ENCODE measurements around the gene PSMC3.

PSMC3 gene

GRCh38 chr11:47443028-47443700, 16.9 kb upstream of the PSMC3 start:
- DNase-seq (ENCODE audit: extremely low read depth in 1 of 2, low read depth in 1 of 2), result no peak

GRCh38 chr11:47442514-47442913, 16.3 kb upstream of the PSMC3 start:
- no peak for DNase-seq (ENCODE audit: extremely low read depth in 1 of 2, low read depth in 1 of 2)

GRCh38 chr11:47441421-47441820, 15.2 kb upstream of the PSMC3 start:
- no peak for DNase-seq (ENCODE audit: extremely low read depth in 1 of 2, low read depth in 1 of 2)

GRCh38 chr11:47440054-47440476, 13.8 kb upstream of the PSMC3 start:
- no peak for DNase-seq (ENCODE audit: extremely low read depth in 1 of 2, low read depth in 1 of 2)

- DNase-seq (ENCODE audit: extremely low read depth in 1 of 2, low read depth in 1 of 2), result no peak
Observed at GRCh38 chr11:47438721-47439120, 12.5 kb upstream of the PSMC3 start.

DNA sequence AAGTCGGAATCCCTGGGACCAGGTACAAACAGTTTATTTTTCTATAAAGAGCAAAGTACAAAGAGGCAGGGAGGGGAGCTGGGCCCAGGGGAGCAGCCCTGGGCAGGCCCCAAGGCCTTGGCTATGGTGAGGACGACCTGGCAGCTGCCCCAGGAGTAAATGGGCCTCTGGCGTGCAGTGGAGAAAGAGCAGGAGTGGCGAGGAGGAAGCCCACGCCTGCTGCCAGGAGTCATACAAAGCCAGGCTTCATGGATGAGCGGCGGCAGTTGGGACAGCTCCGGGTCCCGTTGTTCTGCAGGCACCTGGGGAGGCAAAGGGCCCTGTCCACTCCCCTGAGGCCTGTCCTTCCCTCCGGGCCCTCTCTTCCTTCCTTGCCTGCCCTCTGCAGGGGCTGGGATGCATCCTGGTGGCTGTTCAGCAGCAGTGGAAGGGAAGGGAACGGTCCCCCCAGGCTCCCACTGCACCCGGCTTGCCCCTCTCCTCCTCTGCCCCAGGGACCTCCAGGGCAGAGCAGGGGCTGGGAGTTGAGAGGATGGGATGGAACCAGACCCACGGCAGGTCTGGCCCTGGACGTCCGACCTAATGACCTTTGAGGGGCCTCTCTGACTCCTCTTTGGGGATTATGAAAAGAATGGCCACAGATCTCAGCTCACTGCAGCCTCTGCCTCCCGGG, 11.6 kb upstream of the PSMC3 start:
- no peak for DNase-seq (ENCODE audit: extremely low read depth in 1 of 2, low read depth in 1 of 2)

GRCh38 chr11:47437218-47437745, 11.0 kb upstream of the PSMC3 start:
- DNase-seq (ENCODE audit: extremely low read depth in 1 of 2, low read depth in 1 of 2), result no peak

GRCh38 chr11:47436726-47437125, 10.5 kb upstream of the PSMC3 start:
- DNase-seq (ENCODE audit: extremely low read depth in 1 of 2, low read depth in 1 of 2), result no peak

DNA sequence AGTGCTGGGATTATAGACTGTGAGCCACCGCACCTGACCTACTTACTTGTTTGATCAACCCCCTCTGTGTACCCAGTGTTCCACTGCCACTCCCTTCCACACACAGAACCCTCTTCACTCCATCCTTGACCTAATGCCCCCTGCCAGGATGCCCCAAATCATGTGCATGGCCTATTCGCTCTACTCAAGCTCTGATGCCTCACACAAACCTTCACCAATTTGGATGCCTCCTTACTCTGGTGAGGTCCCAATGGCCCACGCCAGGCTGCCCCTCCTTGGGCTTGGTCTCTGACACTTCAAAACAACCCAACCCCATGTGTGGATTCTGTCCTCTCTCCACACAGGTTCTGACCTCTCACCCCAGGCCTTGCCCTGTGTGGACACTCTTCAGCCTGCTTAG, 9.4 kb upstream of the PSMC3 start:
- DNase-seq (ENCODE audit: extremely low read depth in 1 of 2, low read depth in 1 of 2), result no peak

GRCh38 chr11:47434011-47434786, 8.0 kb upstream of the PSMC3 start:
- no peak for DNase-seq (ENCODE audit: extremely low read depth in 1 of 2, low read depth in 1 of 2)

- DNase-seq (ENCODE audit: extremely low read depth in 1 of 2, low read depth in 1 of 2), result no peak
Observed at GRCh38 chr11:47433157-47433556, 6.9 kb upstream of the PSMC3 start.

GRCh38 chr11:47431356-47432083, 5.3 kb upstream of the PSMC3 start:
- no peak for DNase-seq (ENCODE audit: extremely low read depth in 1 of 2, low read depth in 1 of 2)

- no peak for DNase-seq (ENCODE audit: extremely low read depth in 1 of 2, low read depth in 1 of 2)
Observed at GRCh38 chr11:47430524-47430923, 4.3 kb upstream of the PSMC3 start.

GRCh38 chr11:47425611-47426010, 628 bp downstream of the PSMC3 start:
- no peak for DNase-seq (ENCODE audit: extremely low read depth in 1 of 2, low read depth in 1 of 2)

DNA sequence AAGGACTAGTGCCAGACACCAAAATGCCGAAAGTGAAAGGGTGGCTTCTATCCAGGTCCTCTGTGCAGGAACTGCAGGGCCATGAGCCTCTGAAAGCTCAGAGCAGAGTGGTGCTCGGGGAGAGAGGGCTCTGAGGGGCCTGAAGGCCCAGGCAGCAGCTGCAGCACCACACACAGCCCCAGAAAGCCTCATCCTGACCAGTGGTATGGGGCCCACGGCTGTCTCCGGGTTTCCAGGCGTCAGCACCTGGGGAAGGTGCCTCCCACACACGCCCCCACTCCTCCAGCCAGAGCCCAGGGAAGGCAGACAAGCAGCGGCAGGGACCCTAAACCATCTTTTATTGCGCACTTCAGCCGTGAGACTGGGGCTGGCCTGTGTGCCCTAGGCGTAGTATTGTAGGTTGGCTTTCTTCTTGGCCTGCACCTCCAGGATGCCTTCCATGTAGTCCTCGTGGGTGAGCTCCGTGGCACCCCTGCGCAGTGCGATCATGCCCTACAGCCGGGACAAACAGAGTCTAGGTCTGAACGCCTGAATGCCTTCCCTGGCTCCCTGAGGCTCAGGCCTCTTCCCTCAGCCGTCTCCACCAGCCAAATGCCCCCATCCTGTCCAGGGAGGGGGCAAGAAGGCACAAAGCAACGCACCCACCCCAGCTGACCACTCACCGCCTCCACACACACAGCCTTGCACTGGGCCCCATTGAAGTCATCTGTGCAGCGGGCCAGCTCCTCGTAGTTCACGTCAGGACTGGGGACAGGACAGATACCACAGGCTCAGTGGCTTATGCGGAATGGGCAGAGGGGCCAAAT, 7.6 kb downstream of the PSMC3 start:
- no peak for DNase-seq (ENCODE audit: extremely low read depth in 1 of 2, low read depth in 1 of 2)

- no peak for DNase-seq (ENCODE audit: extremely low read depth in 1 of 2, low read depth in 1 of 2)
Observed at GRCh38 chr11:47417712-47418111, 8.5 kb downstream of the PSMC3 start.

GRCh38 chr11:47415949-47416472, 10.2 kb downstream of the PSMC3 start:
- DNase-seq (ENCODE audit: extremely low read depth in 1 of 2, low read depth in 1 of 2), result no peak

DNA sequence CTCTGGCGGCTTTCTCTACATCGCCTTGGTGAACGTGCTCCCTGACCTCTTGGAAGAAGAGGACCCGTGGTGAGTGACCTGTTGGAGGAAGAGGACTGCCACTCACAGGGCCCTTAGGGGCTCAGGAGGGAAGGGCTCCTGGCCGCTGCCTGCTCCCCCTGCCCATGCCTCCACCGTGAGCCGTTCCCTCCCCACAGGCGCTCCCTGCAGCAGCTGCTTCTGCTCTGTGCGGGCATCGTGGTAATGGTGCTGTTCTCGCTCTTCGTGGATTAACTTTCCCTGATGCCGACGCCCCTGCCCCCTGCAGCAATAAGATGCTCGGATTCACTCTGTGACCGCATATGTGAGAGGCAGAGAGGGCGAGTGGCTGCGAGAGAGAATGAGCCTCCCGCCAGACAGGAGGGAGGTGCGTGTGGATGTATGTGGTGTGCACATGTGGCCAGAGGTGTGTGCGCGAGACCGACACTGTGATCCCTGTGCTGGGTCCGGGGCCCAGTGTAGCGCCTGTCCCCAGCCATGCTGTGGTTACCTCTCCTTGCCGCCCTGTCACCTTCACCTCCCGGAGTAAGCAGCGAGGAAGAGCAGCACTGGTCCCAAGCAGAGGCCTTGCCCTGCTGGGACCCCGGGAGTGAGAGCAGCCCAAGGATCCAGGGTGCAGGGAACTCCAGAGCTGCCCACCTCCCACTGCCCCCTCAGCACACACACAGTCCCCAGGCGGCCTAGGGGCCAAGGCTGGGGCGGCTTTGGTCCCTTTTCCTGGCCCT, 11.0 kb downstream of the PSMC3 start:
- no peak for DNase-seq (ENCODE audit: extremely low read depth in 1 of 2, low read depth in 1 of 2)

- no peak for DNase-seq (ENCODE audit: extremely low read depth in 1 of 2, low read depth in 1 of 2)
Observed at GRCh38 chr11:47414685-47415070, 11.6 kb downstream of the PSMC3 start.

Measured in activated CD8-positive, alpha-beta memory T cell treated with anti-CD3 and anti-CD28 coated beads for 1 hour (primary cell).